COLO668 (cell line): Measurements from ENCODE around the gene CEP170.

ENCODE experiments used
- DNase-seq: peaks from one replicate; lab custom pipeline; 2025; ENCODE audit not compliant: unreplicated experiment; lab: John Stamatoyannopoulos, UW

CEP170 gene

GRCh38 chr1:243268751-243269460 is 13.8 kb upstream of the CEP170 start:
- no peak for DNase-seq

GRCh38 chr1:243267914-243268653 is 13.0 kb upstream of the CEP170 start:
- DNase-seq: no peak

- DNase-seq: no peak
Observed at GRCh38 chr1:243267471-243267880, 12.4 kb upstream of the CEP170 start.

- no peak for DNase-seq
Observed at GRCh38 chr1:243266231-243266630, 11.2 kb upstream of the CEP170 start.

- no peak for DNase-seq
Observed at GRCh38 chr1:243264717-243265116, 9.6 kb upstream of the CEP170 start.

GRCh38 chr1:243261390-243261789 is 6.3 kb upstream of the CEP170 start:
- DNase-seq: no peak

- no peak for DNase-seq
Observed at GRCh38 chr1:243260221-243260880, 5.3 kb upstream of the CEP170 start.

GRCh38 chr1:243258731-243259130 is 3.6 kb upstream of the CEP170 start:
- no peak for DNase-seq

GRCh38 chr1:243257189-243257588 is 2.1 kb upstream of the CEP170 start:
- no peak for DNase-seq

GRCh38 chr1:243256590-243256989 is 1.5 kb upstream of the CEP170 start:
- DNase-seq: no peak

GRCh38 chr1:243255791-243256512 is 871 bp upstream of the CEP170 start, which contains the start of gene SDCCAG8:
Gene SDCCAG8, plus strand, starts transcription at chr1:243256041. Its CDS starts 133 bp downstream, at chr1:243256174.
- peak; percentile 99 for DNase-seq

- DNase-seq: peak; percentile 61
Observed at GRCh38 chr1:243254233-243254926, 701 bp downstream of the CEP170 start.

- DNase-seq: peak; percentile 37
Observed at GRCh38 chr1:243253926-243254232, 1.2 kb downstream of the CEP170 start.

- no peak for DNase-seq
Observed at GRCh38 chr1:243253211-243253925, 1.7 kb downstream of the CEP170 start.

- DNase-seq: no peak
Observed at GRCh38 chr1:243251539-243251938, 3.5 kb downstream of the CEP170 start.

GRCh38 chr1:243250102-243250501 is 5.0 kb downstream of the CEP170 start:
- DNase-seq: no peak

- DNase-seq: no peak
Observed at GRCh38 chr1:243249214-243249613, 5.9 kb downstream of the CEP170 start.

GRCh38 chr1:243247901-243248300 is 7.2 kb downstream of the CEP170 start:
- DNase-seq: no peak

- DNase-seq: no peak
Observed at GRCh38 chr1:243246916-243247315, 8.2 kb downstream of the CEP170 start.

- DNase-seq: no peak
Observed at GRCh38 chr1:243244432-243244841, 10.6 kb downstream of the CEP170 start.
